Activated CD8-positive, alpha-beta T cell treated with anti-CD3 and anti-CD28 coated beads, Interleukin-2, amount 10 ng/mL, durations not matched to agents 7 days and 5 days (primary cell): ENCODE results near the gene KDM3A. TPM values are rescaled to one million over a fixed set of nuclear protein-coding genes. Genes with fewer than 3 reads are reported as not detected.
"Not testable (repeated sequence)": the region's sequence is repeated elsewhere in the genome, so short reads cannot be mapped to it uniquely, and the experiment has no call there.

Experiments
- ATAC-seq: fragments of 150-1000 bp; cut with Tn5 transposase; one replicate; pipeline ENCODE4 v1.10.0; 2021; ENCODE audit warnings: moderate library complexity
- CTCF ChIA-PET: fragments of 350-600 bp; sonication (Branson Sonifier 250); formaldehyde crosslinking; loops from one replicate; lab custom pipeline; 2021; ENCODE audit warnings: antibody characterized with exemption; lab: Charles Lee
- POLR2A ChIA-PET: fragments of 350-600 bp; sonication (Branson Sonifier 250); formaldehyde crosslinking; loops from one replicate; lab custom pipeline; 2021; ENCODE audit warnings: antibody characterized with exemption; lab: Charles Lee
- DNase-seq: peaks from one replicate; pipeline ENCODE4 v3.0.0-alpha.2; 2020
- H3K27ac Mint-ChIP-seq: one replicate; pipeline ENCODE4 v1.8.0; 2021; ENCODE audit warnings: mild to moderate bottlenecking, mixed read lengths
- H3K27me3 Mint-ChIP-seq: one replicate; pipeline ENCODE4 v1.8.0; 2021; ENCODE audit warnings: low read depth, mixed read lengths
- H3K36me3 Mint-ChIP-seq: one replicate; pipeline ENCODE4 v1.8.0; 2021; ENCODE audit warnings: low read depth, mixed read lengths
- H3K4me1 Mint-ChIP-seq: one replicate; pipeline ENCODE4 v1.8.0; 2021; ENCODE audit warnings: low read depth, mixed read lengths
- H3K4me3 Mint-ChIP-seq: one replicate; pipeline ENCODE4 v1.8.0; 2021; ENCODE audit warnings: mild to moderate bottlenecking, mixed read lengths
- H3K9me3 Mint-ChIP-seq: one replicate; pipeline ENCODE4 v1.8.0; 2022; ENCODE audit warnings: mixed read lengths; ENCODE audit not compliant: insufficient read depth
- total RNA-seq, 2 experiments: library from RNA; stranded (reverse); gene quantifications; one replicate each; pipeline ENCODE4 v1.2.3, GENCODE V29; 2021

Gene KDM3A
- total RNA-seq, 2 experiments from 2014 or later: 74.9 to 80.1 TPM

DNA sequence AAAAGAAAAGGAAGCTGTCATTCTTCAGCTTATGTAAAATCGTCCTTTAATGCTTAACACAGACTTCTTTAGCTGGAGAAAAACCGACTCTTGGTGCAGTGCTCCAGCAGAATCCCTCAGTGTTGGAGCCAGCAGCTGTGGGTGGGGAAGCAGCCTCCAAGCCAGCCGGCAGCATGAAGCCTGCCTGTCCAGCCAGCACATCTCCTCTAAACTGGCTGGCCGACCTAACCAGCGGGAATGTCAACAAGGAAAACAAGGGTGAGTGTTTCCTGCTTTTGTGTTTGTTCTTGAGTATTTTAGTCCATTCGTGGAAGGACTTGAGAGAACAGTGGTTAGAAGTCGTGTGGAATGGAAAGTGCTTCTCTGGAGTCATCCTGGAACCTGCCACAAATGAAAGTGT lies 38.9 kb downstream of the KDM3A start:
- Mint-ChIP-seq H3K27ac (no peak overlapping the region), H3K4me1 (peaks cover 19% of the 10 kb centered on the region), H3K36me3 (peaks cover 90% of the 10 kb centered on the region), H3K9me3 (no peaks in the 10 kb centered on the region), H3K27me3 (no peaks in the 10 kb centered on the region), H3K4me3 (no peak overlapping the region)
- ATAC-seq (no peak), DNase-seq (no peak)
- POLR2A ChIA-PET: no interaction called here
- CTCF ChIA-PET: interaction anchor here (1.2 to 1.6 kb wide), 2 partner anchors 12 to 259 kb away, joined by 4 to 5 read pairs; no protein-coding TSS in a partner anchor

DNA sequence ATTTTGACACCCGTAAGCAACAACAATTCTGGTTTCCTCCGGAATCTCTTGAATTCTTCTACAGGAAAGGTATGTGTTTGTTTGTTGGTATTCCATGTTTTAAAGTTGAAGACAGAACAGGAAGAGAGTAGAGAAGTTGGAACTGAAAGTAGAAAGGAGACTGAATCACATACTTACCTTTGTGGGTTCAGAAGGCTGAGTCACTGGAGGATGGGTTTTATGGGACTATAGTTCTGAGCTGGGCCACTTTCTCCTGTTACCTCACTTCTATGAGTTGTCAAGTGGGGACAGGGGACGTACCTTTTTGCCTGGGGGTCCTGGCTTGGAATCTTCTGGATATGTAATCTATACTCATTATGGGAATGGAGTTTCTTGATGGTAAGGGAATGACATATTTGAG lies 40.9 kb downstream of the KDM3A start:
- H3K9me3 Mint-ChIP-seq: no peaks in the 10 kb centered on the region
- H3K36me3 Mint-ChIP-seq: peaks cover 93% of the 10 kb centered on the region
- ChIA-PET CTCF (no interaction called here), POLR2A (no interaction called here)
- no peak for DNase-seq
- no peak overlapping the region for H3K4me3 Mint-ChIP-seq
- ATAC-seq: peak; percentile 42
- H3K4me1 Mint-ChIP-seq: peaks cover 24% of the 10 kb centered on the region
- H3K27ac Mint-ChIP-seq: peak overlapping the region; percentile 56
- no peaks in the 10 kb centered on the region for H3K27me3 Mint-ChIP-seq

DNA sequence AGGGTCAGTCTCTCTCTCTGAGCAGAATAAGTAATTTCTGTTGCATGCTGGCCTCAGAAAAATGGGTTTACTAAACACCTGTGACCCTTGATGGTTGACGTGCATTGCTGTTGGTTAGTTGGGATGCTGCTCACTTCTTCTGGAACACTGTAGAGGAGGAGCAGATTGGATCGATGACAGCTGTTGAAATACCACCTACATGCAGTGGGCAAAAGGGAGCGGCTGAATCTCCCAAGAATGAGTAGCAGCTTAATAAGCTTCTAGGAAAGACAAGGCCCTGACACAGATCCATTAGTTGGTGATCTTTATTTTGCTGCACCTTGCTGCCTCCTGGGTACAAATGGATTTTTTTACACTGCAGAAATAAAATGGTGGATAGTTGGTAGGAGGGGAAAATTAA lies 43.2 kb downstream of the KDM3A start:
- Mint-ChIP-seq H3K4me3 (no peak overlapping the region), H3K36me3 (peaks cover 91% of the 10 kb centered on the region), H3K4me1 (peaks cover 24% of the 10 kb centered on the region), H3K27ac (no peak overlapping the region), H3K27me3 (no peaks in the 10 kb centered on the region), H3K9me3 (no peaks in the 10 kb centered on the region)
- no peak for ATAC-seq
- no peak for DNase-seq
- CTCF ChIA-PET: no interaction called here
- POLR2A ChIA-PET: no interaction called here

DNA sequence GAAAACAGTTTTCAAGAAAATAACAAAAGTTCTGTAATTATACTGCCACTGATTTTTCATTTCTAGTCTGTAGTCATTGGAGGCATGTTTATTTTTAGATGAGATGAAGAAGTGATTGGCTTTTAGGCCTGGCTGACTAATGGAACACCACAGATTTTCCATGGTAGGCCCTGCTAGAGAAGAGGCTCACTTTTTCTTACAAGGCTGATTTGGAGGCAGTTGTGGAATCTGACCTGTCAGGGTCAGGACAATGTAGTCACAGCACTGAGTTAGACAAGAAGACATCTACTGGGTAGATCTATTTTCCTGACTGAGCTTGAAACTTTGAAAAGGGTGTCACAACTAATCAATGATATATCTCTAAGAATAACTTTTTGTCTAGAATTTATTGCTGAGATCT lies 43.9 kb downstream of the KDM3A start:
- ATAC-seq: no peak
- no peak overlapping the region for H3K27ac Mint-ChIP-seq
- no peaks in the 10 kb centered on the region for H3K27me3 Mint-ChIP-seq
- H3K4me3 Mint-ChIP-seq: no peak overlapping the region
- DNase-seq: no peak
- peaks cover 24% of the 10 kb centered on the region for H3K4me1 Mint-ChIP-seq
- ChIA-PET POLR2A (no interaction called here), CTCF (no interaction called here)
- H3K36me3 Mint-ChIP-seq: peaks cover 91% of the 10 kb centered on the region
- H3K9me3 Mint-ChIP-seq: no peaks in the 10 kb centered on the region

DNA sequence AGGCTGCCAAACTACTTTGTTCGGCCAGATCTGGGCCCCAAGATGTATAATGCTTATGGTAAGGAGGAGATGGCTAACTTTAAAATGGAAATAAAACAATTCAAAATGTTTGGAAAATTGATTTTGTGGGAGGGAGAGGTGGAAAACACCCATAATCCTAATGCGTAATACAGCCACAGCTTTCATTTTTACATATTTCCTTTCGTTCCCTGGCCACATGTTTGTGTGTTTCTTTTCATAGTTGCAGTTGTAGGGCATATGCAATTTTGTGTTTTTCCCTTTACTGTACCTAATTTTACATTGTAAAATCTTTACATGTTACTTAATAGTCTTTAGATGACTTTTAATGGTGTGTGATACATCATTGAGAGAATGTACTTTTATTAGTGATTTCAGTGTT lies 44.6 kb downstream of the KDM3A start:
- H3K27me3 Mint-ChIP-seq: no peaks in the 10 kb centered on the region
- DNase-seq (no peak), ATAC-seq (no peak)
- H3K4me1 Mint-ChIP-seq: peaks cover 22% of the 10 kb centered on the region
- no peak overlapping the region for H3K27ac Mint-ChIP-seq
- H3K9me3 Mint-ChIP-seq: no peaks in the 10 kb centered on the region
- CTCF ChIA-PET: no interaction called here
- H3K4me3 Mint-ChIP-seq: no peak overlapping the region
- peaks cover 91% of the 10 kb centered on the region for H3K36me3 Mint-ChIP-seq
- POLR2A ChIA-PET: no interaction called here

DNA sequence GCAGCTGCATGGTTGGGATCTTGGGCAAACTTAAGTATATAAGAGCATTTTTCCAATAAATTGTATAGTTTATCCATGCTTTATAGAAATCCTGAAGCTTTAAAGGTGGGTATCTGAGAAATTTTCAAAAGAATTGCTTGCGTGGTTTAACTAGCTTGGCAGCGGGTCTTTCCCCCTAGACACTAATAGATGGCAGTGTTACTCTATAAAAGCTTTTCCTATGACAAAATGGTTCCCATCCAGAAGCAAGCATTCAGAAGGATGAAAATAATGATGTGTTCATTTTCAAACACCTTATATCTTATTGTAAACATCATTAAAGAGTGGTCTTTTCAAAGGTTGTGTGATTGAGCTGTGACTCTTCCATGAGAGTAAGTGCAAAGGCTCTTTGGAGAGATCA lies 45.9 kb downstream of the KDM3A start:
- Mint-ChIP-seq H3K27ac (no peak overlapping the region), H3K4me3 (no peak overlapping the region), H3K4me1 (peaks cover 13% of the 10 kb centered on the region), H3K36me3 (peaks cover 94% of the 10 kb centered on the region), H3K9me3 (no peaks in the 10 kb centered on the region), H3K27me3 (no peaks in the 10 kb centered on the region)
- CTCF ChIA-PET: interaction anchor here (0.9 to 1.6 kb wide), 3 partner anchors 44 to 265 kb away, joined by 3 to 4 read pairs (median 3); no protein-coding TSS in a partner anchor
- POLR2A ChIA-PET: interaction anchor here (0.9 to 1.3 kb wide), 2 partner anchors 46 to 75 kb away, joined by 3 to 4 read pairs; partner anchors contain the start of gene KDM3A
- DNase-seq: no peak
- no peak for ATAC-seq

DNA sequence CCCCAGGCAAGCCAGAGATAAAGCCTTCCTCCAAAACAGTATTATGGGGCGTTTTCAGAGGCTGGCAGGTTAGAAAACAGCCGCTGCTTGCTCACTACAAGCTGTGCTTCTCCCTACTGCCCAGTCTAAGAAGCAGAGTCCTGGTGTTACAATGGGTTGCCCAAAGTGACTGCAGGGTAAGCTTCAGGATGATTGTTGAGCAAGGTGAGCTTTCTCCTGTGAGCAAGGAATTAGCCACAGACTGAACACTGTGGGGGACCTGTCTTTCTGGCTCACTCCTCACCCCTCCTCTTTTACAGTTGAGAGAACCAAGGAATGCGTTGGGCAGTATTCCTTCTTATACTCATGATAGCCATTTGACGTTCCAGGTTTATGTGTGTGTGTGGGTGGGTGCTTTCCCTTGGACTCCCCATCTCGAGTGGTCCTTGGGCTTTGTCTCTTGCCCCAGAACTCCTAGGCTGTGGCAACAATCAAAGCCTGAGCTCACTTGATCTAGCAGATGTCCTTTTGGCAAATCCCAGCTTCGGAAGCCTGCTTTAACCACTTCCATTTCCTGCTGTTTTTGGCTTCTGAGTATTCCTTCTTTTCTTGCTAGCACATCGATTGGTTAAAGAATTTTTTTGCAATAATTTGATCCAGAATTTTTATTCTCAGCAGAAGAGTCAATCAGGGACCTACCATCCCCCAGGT lies 47.5 kb downstream of the KDM3A start:
- no peak overlapping the region for H3K4me3 Mint-ChIP-seq
- ATAC-seq (no peak), DNase-seq (no peak)
- peaks cover 8% of the 10 kb centered on the region for H3K4me1 Mint-ChIP-seq
- ChIA-PET CTCF (no interaction called here), POLR2A (interaction anchor here (1.3 kb wide), 1 partner anchor 9 kb away, joined by 3 read pairs; no protein-coding TSS in a partner anchor)
- no peaks in the 10 kb centered on the region for H3K9me3 Mint-ChIP-seq
- H3K27me3 Mint-ChIP-seq: no peaks in the 10 kb centered on the region
- no peak overlapping the region for H3K27ac Mint-ChIP-seq
- H3K36me3 Mint-ChIP-seq: peaks cover 87% of the 10 kb centered on the region

DNA sequence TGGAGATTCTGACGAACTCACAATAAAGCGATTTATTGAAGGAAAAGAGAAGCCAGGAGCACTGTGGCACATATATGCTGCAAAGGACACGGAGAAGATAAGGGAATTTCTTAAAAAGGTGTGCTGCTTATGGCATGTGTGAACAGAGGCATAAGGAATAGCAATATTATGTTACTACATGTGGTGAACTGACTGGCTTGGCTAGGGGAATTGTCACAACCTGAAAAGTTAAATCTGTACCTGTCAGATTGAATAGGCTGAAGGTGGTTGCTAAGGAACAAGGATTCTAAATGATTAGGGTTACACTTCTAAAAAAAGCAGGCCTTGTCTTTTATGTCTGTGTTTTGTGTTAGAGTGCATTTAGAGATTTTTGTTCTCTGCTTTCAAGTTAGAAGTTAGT lies 48.4 kb downstream of the KDM3A start:
- ChIA-PET POLR2A (interaction anchor here (1.3 kb wide), 1 partner anchor 10 kb away, joined by 3 read pairs; no protein-coding TSS in a partner anchor), CTCF (no interaction called here)
- no peak for ATAC-seq
- DNase-seq: no peak
- H3K27ac Mint-ChIP-seq: peak overlapping the region; percentile 41
- H3K9me3 Mint-ChIP-seq: no peaks in the 10 kb centered on the region
- peaks cover 86% of the 10 kb centered on the region for H3K36me3 Mint-ChIP-seq
- peaks cover 7% of the 10 kb centered on the region for H3K4me1 Mint-ChIP-seq
- no peak overlapping the region for H3K4me3 Mint-ChIP-seq
- no peaks in the 10 kb centered on the region for H3K27me3 Mint-ChIP-seq

DNA sequence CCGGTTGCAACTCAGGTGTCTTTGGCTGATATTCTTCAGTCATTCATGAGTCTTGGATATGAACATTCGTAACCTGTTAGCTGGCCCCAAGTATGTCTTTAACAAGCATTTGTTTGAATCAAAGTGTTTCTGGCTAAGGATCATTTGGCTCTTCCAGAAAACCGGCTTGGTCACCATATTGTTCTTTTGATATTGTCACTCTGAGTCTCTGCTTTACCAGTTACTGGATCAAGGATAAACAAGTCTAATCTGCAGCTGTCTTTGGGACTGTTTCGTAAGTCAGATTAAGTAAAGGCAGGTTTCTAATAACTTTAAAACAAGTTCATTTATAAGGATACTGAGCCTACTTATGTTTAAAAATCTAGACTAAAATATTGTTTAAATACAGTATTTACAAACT lies 49.1 kb downstream of the KDM3A start:
- no peak for DNase-seq
- Mint-ChIP-seq H3K27ac (peak overlapping the region; percentile 41), H3K4me3 (no peak overlapping the region), H3K4me1 (peaks cover 7% of the 10 kb centered on the region), H3K27me3 (no peaks in the 10 kb centered on the region), H3K9me3 (no peaks in the 10 kb centered on the region), H3K36me3 (peaks cover 86% of the 10 kb centered on the region)
- ChIA-PET POLR2A (no interaction called here), CTCF (interaction anchor here (1.0 kb wide), 1 partner anchor 11 kb away, joined by 3 read pairs; no protein-coding TSS in a partner anchor)
- no peak for ATAC-seq

DNA sequence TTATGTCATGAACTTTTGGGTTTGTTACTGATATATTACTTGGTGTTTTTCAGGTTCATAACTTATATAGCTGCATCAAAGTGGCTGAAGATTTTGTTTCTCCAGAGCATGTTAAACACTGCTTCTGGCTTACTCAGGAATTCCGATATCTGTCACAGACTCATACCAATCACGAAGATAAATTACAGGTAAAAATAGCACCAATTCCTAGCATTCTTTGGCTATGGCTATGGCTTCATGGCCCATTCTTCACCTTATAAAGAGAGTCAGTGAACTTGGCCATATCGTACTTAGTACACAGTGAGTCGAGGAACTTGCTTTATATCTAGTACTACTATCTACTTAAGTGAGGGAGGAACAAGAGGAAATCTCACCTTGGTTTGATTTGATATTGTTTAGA lies 49.9 kb downstream of the KDM3A start:
- ChIA-PET CTCF (interaction anchor here (1.0 kb wide), 1 partner anchor 12 kb away, joined by 3 read pairs; no protein-coding TSS in a partner anchor), POLR2A (no interaction called here)
- Mint-ChIP-seq H3K9me3 (peaks cover 5% of the 10 kb centered on the region), H3K36me3 (peaks cover 86% of the 10 kb centered on the region), H3K4me3 (no peak overlapping the region), H3K4me1 (peaks cover 3% of the 10 kb centered on the region), H3K27ac (no peak overlapping the region), H3K27me3 (no peaks in the 10 kb centered on the region)
- DNase-seq (no peak), ATAC-seq (no peak)

DNA sequence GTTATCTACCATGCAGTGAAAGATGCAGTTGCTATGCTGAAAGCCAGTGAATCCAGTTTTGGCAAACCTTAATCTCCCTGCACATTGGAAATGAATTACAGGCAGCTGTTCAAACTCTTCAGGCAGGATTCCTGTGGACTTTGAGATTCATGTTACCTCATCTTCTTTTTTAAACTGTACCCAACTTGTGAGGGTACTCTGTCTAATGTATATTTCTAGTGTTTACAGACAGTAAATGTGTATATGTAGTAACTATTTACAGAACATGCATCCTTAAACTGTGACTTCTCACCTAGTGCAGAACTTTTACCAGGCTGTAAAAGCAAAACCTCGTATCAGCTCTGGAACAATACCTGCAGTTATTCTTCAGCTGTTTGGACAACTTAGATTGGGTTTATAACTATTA lies 50.9 kb downstream of the KDM3A start:
- no peak for ATAC-seq
- peaks cover 3% of the 10 kb centered on the region for H3K4me1 Mint-ChIP-seq
- peaks cover 86% of the 10 kb centered on the region for H3K36me3 Mint-ChIP-seq
- no peak overlapping the region for H3K4me3 Mint-ChIP-seq
- ChIA-PET CTCF (no interaction called here), POLR2A (no interaction called here)
- H3K27me3 Mint-ChIP-seq: no peaks in the 10 kb centered on the region
- peaks cover 7% of the 10 kb centered on the region for H3K9me3 Mint-ChIP-seq
- no peak overlapping the region for H3K27ac Mint-ChIP-seq
- no peak for DNase-seq

DNA sequence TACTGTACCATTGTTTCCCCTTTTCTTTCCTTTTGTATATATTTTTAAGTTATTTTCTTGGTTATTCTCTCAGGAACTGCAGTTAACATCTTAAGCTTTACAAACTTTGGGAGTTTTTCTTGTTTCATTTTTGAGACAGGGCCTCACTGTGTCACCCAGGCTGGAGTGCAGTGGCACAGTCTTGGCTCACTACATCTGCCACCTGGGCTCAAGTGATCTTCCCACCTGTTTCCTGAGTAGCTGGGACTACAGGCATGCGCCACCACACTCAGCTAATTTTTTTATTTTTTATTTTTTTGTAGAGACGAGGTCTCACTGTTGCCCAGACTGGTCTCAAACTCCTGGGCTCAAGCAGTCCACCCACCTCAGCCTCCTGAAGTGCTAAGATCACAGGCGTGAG lies 55.2 kb downstream of the KDM3A start:
- DNase-seq, H3K4me3 Mint-ChIP-seq, POLR2A ChIA-PET, H3K27me3 Mint-ChIP-seq, ATAC-seq, H3K4me1 Mint-ChIP-seq, H3K27ac Mint-ChIP-seq: not testable (repeated sequence)
- Mint-ChIP-seq H3K9me3 (peaks cover 35% of the 10 kb centered on the region), H3K36me3 (peaks cover 91% of the 10 kb centered on the region)
- CTCF ChIA-PET: interaction anchor here (1.1 to 1.3 kb wide), 2 partner anchors 15 to 78 kb away, joined by 3 read pairs; no protein-coding TSS in a partner anchor
